PFSK-1 (cell line): Measurements from ENCODE around the gene RTEL1.

Source experiments
- POLR2AphosphoS5 ChIP-seq: IDR thresholded peaks from 2 replicates; pipeline ENCODE4 v1.6.1; 2012; ENCODE audit warnings: low read depth, mild to moderate bottlenecking, control low read depth, low read length, moderate library complexity
- SIN3A ChIP-seq: IDR thresholded peaks from 2 replicates; pipeline ENCODE4 v1.6.1; 2012; ENCODE audit warnings: mild to moderate bottlenecking, low read length, moderate library complexity, borderline replicate concordance; ENCODE audit not compliant: insufficient read depth
- TF ChIP-seq, protein P1 (sequence below), 2 experiments: IDR thresholded peaks; 2 replicates each; pipeline versions ENCODE4 v1.6.1 to v1.8.0; 2011 to 2012; ENCODE audit warnings: low read depth in 2 of 2, low read length in 2 of 2, control low read depth in 1 of 2, inconsistent platforms in 1 of 2, mild to moderate bottlenecking in 1 of 2, moderate library complexity in 1 of 2; ENCODE audit not compliant: insufficient read depth in 1 of 2

DNA sequence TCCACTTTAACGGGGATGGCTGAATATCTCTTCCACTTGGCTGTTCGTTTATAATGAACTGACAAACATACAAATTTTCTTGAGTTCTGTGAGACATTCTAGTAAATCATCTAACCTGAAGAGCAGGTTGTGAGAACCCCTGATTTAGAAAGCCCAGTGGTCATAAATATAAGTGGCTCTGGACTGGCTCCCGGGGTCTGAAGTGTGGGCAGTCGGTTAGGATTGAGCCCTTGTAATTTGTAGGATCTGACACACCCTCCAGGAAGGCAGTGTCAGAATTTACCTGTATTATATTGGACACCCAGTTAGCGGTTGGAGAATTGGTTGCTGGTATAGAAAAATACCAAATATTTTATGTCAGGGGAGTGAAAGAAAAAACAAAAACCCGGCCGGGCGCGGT, 24.4 kb upstream of the RTEL1 start:
- no peak for TF ChIP-seq SIN3A
- TF ChIP-seq, protein P1, sequence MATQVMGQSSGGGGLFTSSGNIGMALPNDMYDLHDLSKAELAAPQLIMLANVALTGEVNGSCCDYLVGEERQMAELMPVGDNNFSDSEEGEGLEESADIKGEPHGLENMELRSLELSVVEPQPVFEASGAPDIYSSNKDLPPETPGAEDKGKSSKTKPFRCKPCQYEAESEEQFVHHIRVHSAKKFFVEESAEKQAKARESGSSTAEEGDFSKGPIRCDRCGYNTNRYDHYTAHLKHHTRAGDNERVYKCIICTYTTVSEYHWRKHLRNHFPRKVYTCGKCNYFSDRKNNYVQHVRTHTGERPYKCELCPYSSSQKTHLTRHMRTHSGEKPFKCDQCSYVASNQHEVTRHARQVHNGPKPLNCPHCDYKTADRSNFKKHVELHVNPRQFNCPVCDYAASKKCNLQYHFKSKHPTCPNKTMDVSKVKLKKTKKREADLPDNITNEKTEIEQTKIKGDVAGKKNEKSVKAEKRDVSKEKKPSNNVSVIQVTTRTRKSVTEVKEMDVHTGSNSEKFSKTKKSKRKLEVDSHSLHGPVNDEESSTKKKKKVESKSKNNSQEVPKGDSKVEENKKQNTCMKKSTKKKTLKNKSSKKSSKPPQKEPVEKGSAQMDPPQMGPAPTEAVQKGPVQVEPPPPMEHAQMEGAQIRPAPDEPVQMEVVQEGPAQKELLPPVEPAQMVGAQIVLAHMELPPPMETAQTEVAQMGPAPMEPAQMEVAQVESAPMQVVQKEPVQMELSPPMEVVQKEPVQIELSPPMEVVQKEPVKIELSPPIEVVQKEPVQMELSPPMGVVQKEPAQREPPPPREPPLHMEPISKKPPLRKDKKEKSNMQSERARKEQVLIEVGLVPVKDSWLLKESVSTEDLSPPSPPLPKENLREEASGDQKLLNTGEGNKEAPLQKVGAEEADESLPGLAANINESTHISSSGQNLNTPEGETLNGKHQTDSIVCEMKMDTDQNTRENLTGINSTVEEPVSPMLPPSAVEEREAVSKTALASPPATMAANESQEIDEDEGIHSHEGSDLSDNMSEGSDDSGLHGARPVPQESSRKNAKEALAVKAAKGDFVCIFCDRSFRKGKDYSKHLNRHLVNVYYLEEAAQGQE (IDR thresholded peaks at IDR 0.05; ENCODE audit: insufficient read depth in 1 of 2, low read depth in 2 of 2, low read length in 2 of 2) = no peak
- TF ChIP-seq POLR2AphosphoS5 = no peak
